ENCODE measurements around the gene SPATA21.

- no peak for TF ChIP-seq POLR2AphosphoS5 (IDR thresholded peaks at IDR 0.05)
- no peak for TF ChIP-seq REST (IDR thresholded peaks at IDR 0.05; ENCODE audit: borderline replicate concordance)
- TF ChIP-seq EZH2 (IDR thresholded peaks at IDR 0.05; ENCODE audit: borderline replicate concordance, insufficient read depth, low read length, poor library complexity, severe bottlenecking) = no peak
- no peak for TF ChIP-seq CTCF (IDR thresholded peaks at IDR 0.05; ENCODE audit: poor library complexity, severe bottlenecking)
- TF ChIP-seq RAD21 (conservative IDR thresholded peaks at IDR 0.05) = no peak
- TF ChIP-seq EP300 (conservative IDR thresholded peaks at IDR 0.05; ENCODE audit: poor library complexity, severe bottlenecking) = no peak
Observed at GRCh38 chr1:16484931-16485330, 47.7 kb upstream of the SPATA21 start.

Measured in neural cell (in vitro differentiated cells).